ENCODE measurements around the gene ZDHHC13. TPM values are rescaled to one million over a fixed set of nuclear protein-coding genes. Genes with fewer than 3 reads are reported as not detected.

The ZDHHC13 gene
- total RNA-seq, 1 experiment from 2014 or later: 45.6 TPM

GRCh38 chr11:19201737-19202605 lies 85.0 kb downstream of the ZDHHC13 start, which contains the start of gene CSRP3:
TSS of gene CSRP3 (minus strand) at chr11:19201983. CDS start at chr11:19192448, 9,535 bp downstream.
- no peak for DNase-seq (ENCODE audit: low spot score)

- DNase-seq (ENCODE audit: low spot score): no peak
Measured at GRCh38 chr11:19204836-19205235, 87.9 kb downstream of the ZDHHC13 start.

- DNase-seq (ENCODE audit: low spot score): no peak
Measured at GRCh38 chr11:19208181-19208580, 91.2 kb downstream of the ZDHHC13 start.

- DNase-seq (ENCODE audit: low spot score): no peak
Measured at GRCh38 chr11:19208959-19209546, 92.1 kb downstream of the ZDHHC13 start.

GRCh38 chr11:19209617-19210370 lies 92.8 kb downstream of the ZDHHC13 start:
- no peak for DNase-seq (ENCODE audit: low spot score)

GRCh38 chr11:19216021-19216420 lies 99.1 kb downstream of the ZDHHC13 start:
- DNase-seq (ENCODE audit: low spot score): no peak

GRCh38 chr11:19216709-19217374 lies 99.9 kb downstream of the ZDHHC13 start:
- no peak for DNase-seq (ENCODE audit: low spot score)

GRCh38 chr11:19218216-19218615 lies 101.2 kb downstream of the ZDHHC13 start:
- DNase-seq (ENCODE audit: low spot score): no peak

- DNase-seq (ENCODE audit: low spot score): no peak
Measured at GRCh38 chr11:19218786-19219460, 102.0 kb downstream of the ZDHHC13 start.

GRCh38 chr11:19220903-19221724 lies 104.1 kb downstream of the ZDHHC13 start:
- no peak for DNase-seq (ENCODE audit: low spot score)

GRCh38 chr11:19225123-19225522 lies 108.2 kb downstream of the ZDHHC13 start:
- no peak for DNase-seq (ENCODE audit: low spot score)

- DNase-seq (ENCODE audit: low spot score): no peak
Measured at GRCh38 chr11:19225581-19225980, 108.6 kb downstream of the ZDHHC13 start.

Other genes with a start within 250 kb of the ZDHHC13 start
- not detected in 2 replicates for gene MRGPRX1, start 177.8 kb upstream of the ZDHHC13 start, total RNA-seq (2014; rRNA removed; shearing (Covaris generic))
- gene MRGPRX2, start 56.5 kb upstream of the ZDHHC13 start, total RNA-seq (2014; rRNA removed; shearing (Covaris generic)): not detected in 2 replicates
- not detected in 2 replicates for gene CSRP3, start 84.8 kb downstream of the ZDHHC13 start, total RNA-seq (2014; rRNA removed; shearing (Covaris generic))
- 4.0 and 7.7 TPM in 2 replicates for gene E2F8, start 123.8 kb downstream of the ZDHHC13 start, total RNA-seq (2014; rRNA removed; shearing (Covaris generic))